ENCODE results near the gene CCM2.
A peak's percentile ranks its signal among the peaks of the same experiment; 100 is the strongest.

The CCM2 gene

GRCh38 chr7:44969049-44969700 is 30.8 kb upstream of the CCM2 start:
- no peak for DNase-seq

GRCh38 chr7:44969701-44970522 is 30.1 kb upstream of the CCM2 start:
- DNase-seq: no peak

- no peak for DNase-seq
Observed at GRCh38 chr7:44970523-44971051, 29.4 kb upstream of the CCM2 start.

DNA sequence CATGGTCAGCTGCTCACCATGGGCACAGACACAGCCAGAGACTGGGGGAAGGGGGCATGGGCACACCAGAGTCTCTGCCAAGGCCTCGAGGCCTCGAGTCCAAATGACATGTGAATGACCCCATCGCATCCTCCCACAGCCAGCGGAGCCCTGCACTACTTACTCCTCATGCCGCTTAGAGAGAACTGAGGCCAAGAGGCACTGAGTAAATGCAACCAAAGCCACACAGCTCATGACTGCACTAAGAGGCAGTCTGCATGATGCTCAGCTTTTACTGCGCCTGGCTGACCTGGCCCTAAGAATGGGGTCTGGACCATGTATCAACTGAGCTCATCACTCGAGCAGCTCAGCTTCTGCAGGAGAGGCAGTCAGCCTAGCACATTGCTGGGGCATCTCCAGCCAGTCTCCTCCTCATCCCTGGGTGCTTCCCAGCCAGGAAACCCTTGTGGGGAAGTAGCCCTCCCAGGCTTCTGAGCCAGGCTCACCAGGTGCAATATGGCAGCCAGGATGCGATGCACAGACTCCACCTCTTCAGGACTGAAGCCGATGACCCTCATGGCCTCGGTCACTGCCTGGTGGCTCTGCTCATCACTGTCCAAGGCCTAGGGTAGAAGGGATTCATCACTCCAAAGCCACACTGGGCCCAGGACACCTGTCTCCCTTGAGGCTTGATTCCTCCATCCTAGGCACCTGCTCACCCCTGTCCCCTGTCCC is 28.7 kb upstream of the CCM2 start:
- DNase-seq: no peak

DNA sequence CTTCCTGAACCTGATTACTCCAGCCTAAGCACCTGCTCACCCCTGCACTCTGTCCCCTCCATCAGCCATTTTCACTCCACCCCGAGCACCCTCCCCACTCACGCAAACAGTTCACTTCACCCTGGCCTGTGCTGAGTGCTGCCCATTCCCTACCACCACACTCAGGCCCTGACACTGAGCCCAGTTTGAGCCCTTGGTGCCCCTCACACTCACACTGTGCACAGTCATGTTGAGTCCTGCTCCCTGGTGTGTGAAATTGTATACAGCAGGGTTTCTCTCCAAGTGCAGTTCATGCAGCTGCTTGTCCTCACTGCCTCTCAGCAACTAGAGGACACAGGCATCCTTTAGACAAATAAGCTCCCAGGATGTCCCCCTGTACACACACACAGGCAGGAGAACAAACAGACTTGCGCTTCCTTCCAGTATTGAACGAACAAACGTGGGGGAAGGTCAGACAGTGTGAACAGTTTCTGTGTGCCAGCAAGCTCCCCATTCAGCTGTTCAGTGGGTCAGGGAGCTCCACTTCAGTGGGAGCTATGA is 28.0 kb upstream of the CCM2 start:
- DNase-seq: no peak

- DNase-seq: no peak
Observed at GRCh38 chr7:44972562-44972961, 27.4 kb upstream of the CCM2 start.

GRCh38 chr7:44973610-44974401 is 26.2 kb upstream of the CCM2 start:
- peak; percentile 41 for DNase-seq

DNA sequence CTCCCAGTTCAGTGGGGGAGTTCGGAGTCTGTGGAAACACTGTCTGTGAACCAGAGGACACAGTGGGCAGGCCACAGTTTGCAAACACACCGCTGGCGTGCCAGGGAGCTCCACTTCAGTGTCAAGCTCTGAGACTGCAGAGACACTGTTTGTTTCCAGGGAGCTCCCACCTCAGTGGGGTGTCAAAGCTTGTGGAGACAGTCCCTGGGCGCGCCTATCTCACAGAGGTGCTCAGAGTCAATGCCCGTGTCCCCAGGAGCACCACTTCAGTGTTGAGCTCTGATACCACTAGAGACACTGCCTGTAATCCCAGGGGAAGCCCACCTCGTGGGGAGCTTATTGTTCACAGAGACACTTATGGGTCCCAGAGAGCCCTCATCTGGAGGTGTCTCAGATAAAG is 25.5 kb upstream of the CCM2 start:
- no peak for DNase-seq

DNA sequence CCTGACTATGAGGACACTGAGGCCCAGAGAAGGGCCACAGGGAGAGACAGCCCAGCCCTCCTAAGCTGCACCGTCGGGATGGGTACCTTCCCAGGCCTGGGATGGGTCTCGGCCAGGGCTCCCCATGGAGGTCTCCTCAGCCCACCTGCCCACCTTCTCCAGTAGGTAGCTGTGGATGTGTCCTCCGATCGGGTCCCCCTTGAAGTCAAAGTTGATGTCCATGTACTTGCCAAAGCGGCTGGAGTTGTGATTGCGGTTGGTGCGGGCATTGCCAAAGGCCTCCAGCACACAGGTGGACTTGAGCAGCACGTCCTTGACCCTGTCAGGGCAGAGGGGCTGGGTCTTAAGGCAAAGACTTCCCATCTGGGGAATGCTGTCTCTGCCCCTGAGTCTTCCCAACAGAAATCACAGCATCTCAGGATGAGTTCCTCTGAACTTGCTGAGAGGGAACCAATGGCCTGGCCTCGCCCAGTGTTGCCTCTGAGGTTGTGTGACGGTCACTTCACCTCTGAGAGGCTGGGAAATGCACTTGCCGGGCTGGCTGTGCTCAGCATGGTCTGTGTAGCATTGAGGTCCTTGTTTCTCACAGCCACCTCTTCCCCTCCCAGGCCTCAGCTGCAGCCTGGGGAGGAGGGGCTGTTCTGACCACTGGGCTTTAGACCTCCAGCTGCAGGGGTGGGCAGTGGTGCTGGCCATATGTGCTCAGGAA is 24.5 kb upstream of the CCM2 start:
- no peak for DNase-seq

- no peak for DNase-seq
Observed at GRCh38 chr7:44976040-44976745, 23.8 kb upstream of the CCM2 start.

GRCh38 chr7:44976746-44977196 is 23.2 kb upstream of the CCM2 start:
- no peak for DNase-seq

- no peak for DNase-seq
Observed at GRCh38 chr7:44977304-44977958, 22.6 kb upstream of the CCM2 start.

- no peak for DNase-seq
Observed at GRCh38 chr7:44977959-44978335, 22.1 kb upstream of the CCM2 start.

DNA sequence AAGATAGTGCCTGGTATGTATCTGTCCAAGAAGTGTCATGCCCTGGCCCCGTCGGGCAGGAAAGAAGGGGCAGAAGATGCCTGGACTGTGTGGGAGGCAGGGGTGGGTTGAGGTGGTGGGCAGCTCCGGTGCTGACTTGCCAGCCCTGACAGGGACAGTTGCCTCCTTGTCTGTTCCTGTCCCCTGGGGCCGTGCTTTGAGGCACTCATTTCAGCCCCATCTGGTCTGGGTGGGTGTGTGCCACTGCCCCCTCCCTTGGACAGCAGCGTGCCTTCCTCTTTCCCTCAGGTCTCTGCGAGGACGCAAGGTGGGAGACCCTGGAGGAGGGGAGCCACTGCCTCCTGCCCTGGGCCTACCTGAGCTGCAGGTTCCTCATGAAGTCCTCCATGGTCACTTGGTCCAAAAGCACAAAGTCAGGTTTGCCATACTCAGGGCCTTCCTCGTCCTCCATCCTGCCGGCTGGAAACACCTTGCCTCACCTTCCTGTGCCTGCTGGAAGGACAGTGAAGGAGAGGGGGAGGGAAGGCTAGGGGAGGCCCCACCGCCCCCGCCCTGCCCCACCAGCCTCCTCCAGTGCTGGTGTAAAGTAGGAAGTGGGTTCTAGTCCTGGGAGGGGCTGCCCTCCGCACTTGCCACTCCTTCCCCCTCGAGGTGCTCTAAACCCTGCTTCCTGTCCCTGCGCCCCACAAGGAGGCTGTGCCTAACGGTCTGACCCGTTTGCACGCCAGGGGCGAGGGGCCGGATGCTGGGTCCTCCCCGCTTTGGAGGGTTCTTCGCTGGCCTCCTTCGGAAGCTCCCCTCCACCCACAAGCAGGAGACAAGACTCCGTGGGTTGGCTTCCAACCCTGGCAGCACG is 21.3 kb upstream of the CCM2 start, which contains the start of gene MYO1G:
Gene MYO1G (minus strand): TSS at position 505 of the 856 bp plus-strand sequence. CDS start 54 bp downstream, at position 451.
- no peak for DNase-seq

- no peak for DNase-seq
Observed at GRCh38 chr7:44979481-44980392, 20.3 kb upstream of the CCM2 start.

DNA sequence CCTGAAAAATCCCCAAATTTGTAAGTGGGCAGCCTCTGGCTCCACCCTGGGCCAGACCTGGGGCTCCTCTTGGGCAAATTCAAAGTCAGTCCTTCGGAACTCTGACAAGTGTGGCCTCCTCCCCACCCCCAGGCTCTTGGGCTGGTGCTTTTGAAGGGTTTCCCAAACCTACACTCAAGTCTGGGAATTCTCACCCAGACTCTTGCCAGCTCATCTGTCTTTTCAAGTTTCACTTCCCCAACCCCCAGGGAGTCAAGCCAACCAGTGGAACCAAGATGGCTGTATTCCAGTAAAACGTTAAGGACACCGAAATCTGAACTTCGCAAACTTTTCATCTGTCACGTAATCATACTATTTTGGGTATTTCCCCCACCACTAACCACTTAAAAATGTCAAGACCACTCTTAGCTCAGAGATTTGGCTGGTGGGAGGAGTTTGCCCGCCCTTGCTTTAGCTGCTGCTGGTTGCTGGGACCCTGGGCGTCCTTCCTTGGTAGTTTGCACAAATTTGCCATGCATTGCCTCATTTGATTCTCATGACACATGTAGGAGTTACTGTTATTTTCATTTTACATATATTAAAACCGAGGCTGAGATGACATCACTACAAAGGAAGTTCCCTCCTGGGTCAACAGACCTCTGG is 19.5 kb upstream of the CCM2 start:
- no peak for DNase-seq

GRCh38 chr7:44981035-44981706 is 18.8 kb upstream of the CCM2 start:
- DNase-seq: no peak

Data from NCI-H1694 treated with DMSO at 0.1 percent for 48 hours (cell line).